ENCODE data around the gene UNC5C. TPM values are rescaled to one million over a fixed set of nuclear protein-coding genes. Genes with fewer than 3 reads are reported as not detected.
A peak's percentile ranks its signal among the peaks of the same experiment; 100 is the strongest.

Gene UNC5C
- total RNA-seq, 1 experiment from 2014 or later: not detected

GRCh38 chr4:95348418-95348817 lies 200.4 kb downstream of the UNC5C start:
- DNase-seq (ENCODE audit: low read depth): no peak

- no peak for DNase-seq (ENCODE audit: low read depth)
Observed at GRCh38 chr4:95343235-95343634, 205.5 kb downstream of the UNC5C start.

- DNase-seq (ENCODE audit: low read depth): no peak
Observed at GRCh38 chr4:95340191-95340590, 208.6 kb downstream of the UNC5C start.

DNA sequence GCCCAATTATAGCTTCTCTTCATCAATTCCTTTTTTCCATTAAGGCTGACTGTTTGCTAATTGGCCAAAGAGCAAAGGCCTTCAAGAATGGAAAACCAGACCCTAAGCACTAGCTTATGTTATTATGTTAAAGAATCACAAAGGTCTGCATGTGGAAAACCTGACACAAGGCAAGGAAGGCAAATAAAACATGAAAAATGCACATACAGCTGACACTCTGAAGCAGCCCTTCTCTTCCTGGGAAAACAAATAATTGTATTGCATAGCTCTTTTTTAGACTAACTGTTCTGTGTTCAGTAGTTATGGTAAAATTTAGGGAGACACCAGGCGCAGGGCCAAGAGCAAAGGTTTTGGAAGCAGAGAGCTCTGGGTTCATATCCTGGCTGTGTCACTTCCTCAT lies 223.1 kb downstream of the UNC5C start:
- DNase-seq (ENCODE audit: low read depth): no peak

GRCh38 chr4:95319169-95319568 lies 229.6 kb downstream of the UNC5C start:
- DNase-seq (ENCODE audit: low read depth): no peak

- no peak for DNase-seq (ENCODE audit: low read depth)
Observed at GRCh38 chr4:95318483-95318882, 230.3 kb downstream of the UNC5C start.

GRCh38 chr4:95318044-95318443 lies 230.7 kb downstream of the UNC5C start:
- DNase-seq (ENCODE audit: low read depth): no peak

- no peak for DNase-seq (ENCODE audit: low read depth)
Observed at GRCh38 chr4:95317085-95317793, 231.5 kb downstream of the UNC5C start.

- no peak for DNase-seq (ENCODE audit: low read depth)
Observed at GRCh38 chr4:95314573-95314972, 234.2 kb downstream of the UNC5C start.

DNA sequence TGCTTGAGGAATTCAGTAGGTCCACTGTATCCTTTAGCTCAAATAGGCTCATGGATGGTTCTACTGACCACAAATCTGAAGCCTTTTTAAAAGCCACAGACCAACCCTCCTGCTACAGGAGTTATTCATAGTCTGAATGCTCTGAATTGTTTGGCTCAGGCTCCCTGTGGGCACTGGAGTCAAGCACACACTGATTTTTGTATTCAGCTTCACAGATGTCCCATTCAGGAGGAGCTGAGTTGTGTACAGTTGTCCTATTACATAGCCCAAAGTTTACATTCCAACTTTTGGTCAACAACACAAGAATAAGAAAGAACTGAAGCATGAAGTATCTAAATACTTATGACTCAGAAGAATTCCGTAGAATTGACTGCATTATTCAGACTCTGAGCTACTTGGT lies 243.9 kb downstream of the UNC5C start:
- DNase-seq (ENCODE audit: low read depth): no peak

GRCh38 chr4:95300304-95300703 lies 248.5 kb downstream of the UNC5C start:
- DNase-seq (ENCODE audit: low read depth): no peak

DNA sequence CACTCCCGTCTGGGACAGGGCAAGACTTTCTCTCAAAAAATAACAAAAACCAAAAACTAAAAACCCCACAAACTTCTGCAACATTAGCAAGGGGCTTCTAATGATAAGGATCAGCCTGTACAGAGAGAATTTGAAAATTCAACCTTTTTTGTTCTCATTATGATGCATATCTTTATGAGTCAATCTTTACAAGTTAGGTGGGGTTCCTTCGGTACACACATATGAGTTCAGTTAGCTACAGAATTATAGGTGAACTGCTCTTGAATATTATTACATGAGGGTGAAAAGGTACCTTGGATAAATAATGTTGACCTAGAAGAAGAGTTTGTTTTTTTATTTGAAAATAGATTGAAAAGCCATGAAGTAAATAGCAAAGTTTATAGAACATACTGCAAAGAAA lies 252.7 kb downstream of the UNC5C start:
- DNase-seq (ENCODE audit: low read depth): no peak

GRCh38 chr4:95295157-95295556 lies 253.6 kb downstream of the UNC5C start:
- DNase-seq (ENCODE audit: low read depth): no peak

- DNase-seq (ENCODE audit: low read depth): no peak
Observed at GRCh38 chr4:95294321-95294720, 254.5 kb downstream of the UNC5C start.

GRCh38 chr4:95293014-95293413 lies 255.8 kb downstream of the UNC5C start:
- DNase-seq (ENCODE audit: low read depth): no peak

- DNase-seq (ENCODE audit: low read depth): no peak
Observed at GRCh38 chr4:95290702-95291101, 258.1 kb downstream of the UNC5C start.

GRCh38 chr4:95289028-95289634 lies 259.6 kb downstream of the UNC5C start:
- peak; percentile 29 for DNase-seq (ENCODE audit: low read depth)

DNA sequence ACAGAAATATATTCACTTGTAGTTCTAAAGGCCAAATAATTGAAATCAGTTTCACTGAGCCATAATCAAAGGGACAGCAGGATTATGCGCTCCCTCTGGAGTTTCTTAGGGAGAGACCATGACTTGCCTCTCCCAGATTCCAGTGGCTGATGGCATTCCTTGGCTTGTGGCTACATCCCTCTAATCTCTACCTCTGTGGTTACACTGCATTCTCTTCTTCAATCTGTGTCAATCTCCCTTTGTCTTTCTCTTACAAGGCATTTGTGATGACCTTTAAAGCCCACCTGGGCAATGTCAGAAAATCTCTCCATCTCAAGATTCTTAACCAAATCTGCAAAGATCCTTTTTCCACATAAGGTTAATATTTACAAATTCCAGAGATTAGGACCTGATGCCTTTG lies 260.2 kb downstream of the UNC5C start:
- peak; percentile 2 for DNase-seq (ENCODE audit: low read depth)

DNA sequence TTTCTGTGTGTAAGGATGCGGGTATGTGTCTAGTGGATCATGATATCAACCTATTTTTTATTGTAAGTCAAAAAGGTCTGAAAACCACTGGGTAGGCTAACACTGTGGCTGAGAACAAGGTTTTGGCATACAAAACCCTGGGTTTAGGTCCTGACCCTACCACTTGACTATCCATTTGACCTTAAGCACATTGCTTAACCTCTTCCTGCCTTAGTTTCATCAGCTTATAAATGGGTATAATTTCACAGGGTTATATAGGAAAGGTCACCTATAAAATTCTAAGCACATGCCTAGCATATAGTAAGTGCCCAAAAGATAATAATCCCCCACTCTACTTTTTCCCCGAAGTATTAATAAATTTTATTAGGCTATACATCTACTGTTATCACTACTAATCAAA lies 263.0 kb downstream of the UNC5C start:
- DNase-seq (ENCODE audit: low read depth): no peak

GRCh38 chr4:95284655-95285054 lies 264.1 kb downstream of the UNC5C start:
- DNase-seq (ENCODE audit: low read depth): no peak

- no peak for DNase-seq (ENCODE audit: low read depth)
Observed at GRCh38 chr4:95283320-95283719, 265.5 kb downstream of the UNC5C start.

GRCh38 chr4:95272797-95273196 lies 276.0 kb downstream of the UNC5C start:
- DNase-seq (ENCODE audit: low read depth): no peak

DNA sequence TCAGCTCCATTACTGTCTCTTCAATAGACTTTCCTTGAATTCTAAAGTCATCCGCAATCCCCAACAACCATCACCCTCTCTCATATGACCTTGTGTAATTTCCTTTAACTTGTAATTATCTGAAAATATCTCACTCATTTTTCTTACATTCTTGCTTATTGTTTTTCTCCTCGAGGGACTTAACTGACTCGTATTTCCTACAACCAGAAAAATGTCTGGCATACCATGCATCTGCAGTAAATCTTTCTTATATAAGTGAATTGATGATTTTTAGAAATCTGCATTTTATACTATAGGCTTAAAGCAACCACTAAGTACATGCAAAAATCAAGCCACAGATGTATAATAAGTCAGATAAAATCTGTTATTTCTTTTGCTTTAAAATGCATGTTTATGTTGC lies 276.7 kb downstream of the UNC5C start:
- no peak for DNase-seq (ENCODE audit: low read depth)

Data from Daoy (cell line).